Measurements from ENCODE around the gene KCNG2. TPM values are rescaled to one million over a fixed set of nuclear protein-coding genes. Genes with fewer than 3 reads are reported as not detected.
"Not testable (repeated sequence)": the region's sequence is repeated elsewhere in the genome, so short reads cannot be mapped to it uniquely, and the experiment has no call there.

Gene KCNG2
- total and polyA plus RNA-seq, 10 of the 15 experiments (the other 5 are each of a cell fraction or from before 2014, with no cell fraction given), result 0.20 to 0.23 TPM; not detected in 8

- DNase-seq (ENCODE audit: low read depth, low spot score); CTCF ChIA-PET; H3K27me3 ChIP-seq (replicated peaks in 1 of 2; ENCODE audit: control insufficient read depth in 2 of 2, insufficient read depth in 2 of 2, low read length in 1 of 2); H3K4me1 ChIP-seq (ENCODE audit: control insufficient read depth, insufficient read depth, low read length); in situ Hi-C loops (cut with MboI); intact Hi-C loops (cut with micrococcal nuclease; ENCODE audit: unreplicated experiment); H4K20me1 ChIP-seq (ENCODE audit: control insufficient read depth, insufficient read depth); BruUV-seq (replicated peaks); FAIRE-seq; H2AFZ ChIP-seq (ENCODE audit: control insufficient read depth, low read depth, low read length); H3K4me2 ChIP-seq (ENCODE audit: control insufficient read depth, insufficient read depth); POLR2A ChIA-PET; H3K4me3 ChIP-seq; RAD21 ChIA-PET (ENCODE audit: unreplicated experiment); H3K9me3 ChIP-seq (replicated peaks; ENCODE audit: control insufficient read depth, insufficient read depth, low read length); ATAC-seq; H3K9ac ChIP-seq (ENCODE audit: control insufficient read depth, insufficient read depth, low read length); SMC1A ChIA-PET (ENCODE audit: uncharacterized antibody, unreplicated experiment); H3K36me3 ChIP-seq (ENCODE audit: control insufficient read depth in 2 of 2, insufficient read depth in 2 of 2, low read length in 1 of 2); H3K27ac ChIP-seq (ENCODE audit: control insufficient read depth, insufficient read depth); H3K79me2 ChIP-seq (ENCODE audit: control insufficient read depth, insufficient read depth, low read length): not testable (repeated sequence)
- WGBS (ENCODE audit: insufficient coverage, insufficient replicate concordance, low lambda C conversion rate, missing lambda C conversion rate), result 72% methylated on average over 4 of the region's 4 CpGs
Measured at GRCh38 chr18:79864955-79865354, 67.2 kb downstream of the KCNG2 start.

GRCh38 chr18:79865951-79866350 is 68.2 kb downstream of the KCNG2 start:
- BruUV-seq (replicated peaks), result not testable (repeated sequence)

More at GRCh38 chr18:79865951-79866350, 68.2 kb downstream of the KCNG2 start:
- H4K20me1 ChIP-seq (ENCODE audit: control insufficient read depth, insufficient read depth); H3K27ac ChIP-seq (ENCODE audit: control insufficient read depth, insufficient read depth); H3K4me2 ChIP-seq (ENCODE audit: control insufficient read depth, insufficient read depth); H2AFZ ChIP-seq (ENCODE audit: control insufficient read depth, low read depth, low read length); intact Hi-C loops (cut with micrococcal nuclease; ENCODE audit: unreplicated experiment); ATAC-seq; H3K27me3 ChIP-seq (replicated peaks in 1 of 2; ENCODE audit: control insufficient read depth in 2 of 2, insufficient read depth in 2 of 2, low read length in 1 of 2); FAIRE-seq; H3K9me3 ChIP-seq (replicated peaks; ENCODE audit: control insufficient read depth, insufficient read depth, low read length); DNase-seq (ENCODE audit: low read depth, low spot score); H3K9ac ChIP-seq (ENCODE audit: control insufficient read depth, insufficient read depth, low read length); SMC1A ChIA-PET (ENCODE audit: uncharacterized antibody, unreplicated experiment); CTCF ChIA-PET; H3K36me3 ChIP-seq (ENCODE audit: control insufficient read depth in 2 of 2, insufficient read depth in 2 of 2, low read length in 1 of 2); H3K4me3 ChIP-seq; H3K79me2 ChIP-seq (ENCODE audit: control insufficient read depth, insufficient read depth, low read length); in situ Hi-C loops (cut with MboI); RAD21 ChIA-PET (ENCODE audit: unreplicated experiment); H3K4me1 ChIP-seq (ENCODE audit: control insufficient read depth, insufficient read depth, low read length); POLR2A ChIA-PET: not testable (repeated sequence)
- 13% methylated on average over 2 of the region's 3 CpGs for WGBS (ENCODE audit: insufficient coverage, insufficient replicate concordance, low lambda C conversion rate, missing lambda C conversion rate)

Data from GM12878 (cell line).